Keratinocyte (primary cell): ENCODE measurements around the gene SEBOX. TPM values are rescaled to one million over a fixed set of nuclear protein-coding genes. Genes with fewer than 3 reads are reported as not detected.

Experiments used
- DNase-seq: peaks from one replicate; pipeline ENCODE4 v3.0.0-alpha.2; 2011; ENCODE audit warnings: low read depth, missing footprints, low spot score
- FAIRE-seq: peaks from 2 replicates; lab custom pipeline; 2011; peaks lifted over from hg19 to GRCh38; lab: Jason Lieb, UNC
- H2AFZ ChIP-seq: 2 replicates; pipeline ENCODE4 v1.6.0; 2012; ENCODE audit warnings: low read length, control low read depth, inconsistent platforms; ENCODE audit not compliant: control insufficient read depth
- H3K27ac ChIP-seq: 2 replicates; pipeline ENCODE4 v1.5.1; 2011; ENCODE audit warnings: low read length; ENCODE audit not compliant: control insufficient read depth, insufficient read depth
- H3K27me3 ChIP-seq: 3 replicates; pipeline ENCODE4 v1.6.0; 2011; ENCODE audit warnings: low read length; ENCODE audit not compliant: control insufficient read depth, insufficient read depth; ENCODE audit errors: extremely low read depth
- H3K36me3 ChIP-seq, 2 experiments: 2 replicates in 1 of 2; 3 replicates in 1 of 2; pipeline ENCODE4 v1.5.1; 2011; ENCODE audit warnings: low read length in 2 of 2, mild to moderate bottlenecking in 1 of 2; ENCODE audit not compliant: control insufficient read depth in 2 of 2, insufficient read depth in 2 of 2; ENCODE audit errors: extremely low read depth in 1 of 2
- H3K4me1 ChIP-seq: 3 replicates; pipeline ENCODE4 v1.5.1; 2011; ENCODE audit warnings: low read length; ENCODE audit not compliant: control insufficient read depth, insufficient read depth; ENCODE audit errors: extremely low read depth
- H3K4me2 ChIP-seq: 3 replicates; pipeline ENCODE4 v1.6.0; 2011; ENCODE audit warnings: low read depth, low read length; ENCODE audit not compliant: control insufficient read depth, insufficient read depth; ENCODE audit errors: extremely low read depth
- H3K4me3 ChIP-seq, 3 experiments: fragments of 200-600 bp in 1 of 3; sonication (generic) in 1 of 3; 2 replicates in 2 of 3; 3 replicates in 1 of 3; pipeline ENCODE4 v1.5.1; 2011 to 2016; ENCODE audit warnings: low read length in 3 of 3, mild to moderate bottlenecking in 3 of 3, control low read depth in 2 of 3, inconsistent platforms in 1 of 3, low read depth in 1 of 3, mixed read lengths in 1 of 3, mixed run types in 1 of 3, moderate library complexity in 1 of 3; ENCODE audit not compliant: control insufficient read depth in 2 of 3, insufficient read depth in 2 of 3; ENCODE audit errors: extremely low read depth in 1 of 3
- H3K79me2 ChIP-seq: 2 replicates; pipeline ENCODE4 v1.6.0; 2012; ENCODE audit warnings: low read length; ENCODE audit not compliant: control insufficient read depth, insufficient read depth
- H3K9ac ChIP-seq: 3 replicates; pipeline ENCODE4 v1.6.0; 2011; ENCODE audit warnings: low read length; ENCODE audit not compliant: control insufficient read depth, insufficient read depth; ENCODE audit errors: extremely low read depth
- H3K9me1 ChIP-seq: 3 replicates; pipeline ENCODE4 v1.6.0; 2011; ENCODE audit warnings: low read length; ENCODE audit not compliant: control insufficient read depth, insufficient read depth; ENCODE audit errors: extremely low read depth
- H3K9me3 ChIP-seq: 2 replicates; pipeline ENCODE4 v1.5.1; 2012; ENCODE audit warnings: low read depth, low read length; ENCODE audit not compliant: control insufficient read depth
- H4K20me1 ChIP-seq: 3 replicates; pipeline ENCODE4 v1.6.0; 2011; ENCODE audit warnings: low read length; ENCODE audit not compliant: control insufficient read depth, insufficient read depth; ENCODE audit errors: extremely low read depth
- CTCF ChIP-seq, 3 experiments: IDR thresholded peaks in 1 of 3; conservative IDR thresholded peaks in 1 of 3; optimal IDR thresholded peaks in 1 of 3; 2 replicates in 2 of 3; 3 replicates in 1 of 3; pipeline versions ENCODE3 to v1.5.1; 2011; ENCODE audit warnings: low read length in 3 of 3, mild to moderate bottlenecking in 3 of 3, moderate library complexity in 2 of 3, control low read depth in 1 of 3, inconsistent platforms in 1 of 3; ENCODE audit not compliant: insufficient read depth in 2 of 3; ENCODE audit errors: extremely low read depth in 1 of 3
- EZH2 ChIP-seq: IDR thresholded peaks from one replicate; pipeline ENCODE4 v1.6.1; 2012; ENCODE audit warnings: inconsistent platforms, mild to moderate bottlenecking, low read length, moderate library complexity
- dilution Hi-C: fragments of 300-500 bp; cut with MboI; formaldehyde crosslinking; loops from one replicate; pipeline ENCODE4 v1.7.0; 2020; ENCODE audit warnings: low sequenced_read_pairs; ENCODE audit not compliant: extremely low pct_ligation_motif_present
- polyA plus RNA-seq, 5 experiments: library from polyadenylated mRNA; depleted of rRNA in 3 of 5; stranded (reverse) in 3 of 5; stranded (forward) in 1 of 5; unstranded in 1 of 5; fragments of >200 nt; gene quantifications; 1 replicate in 1 of 5; 2 replicates in 3 of 5; 3 replicates in 1 of 5; pipeline versions ENCODE4 v1.2.1 to v1.2.3, GENCODE V29; 2011 to 2012; ENCODE audit warnings: missing spikeins in 2 of 5, low read depth in 1 of 5, low replicate concordance in 1 of 5

SEBOX gene
- polyA plus RNA-seq, 1 donor (not counting 4 experiments of a cell fraction or from before 2014, with no cell fraction given) = not detected

GRCh38 chr17:28344011-28344410 lies 21.0 kb downstream of the SEBOX start:
- Histone ChIP-seq H3K27me3 (no peaks in the 10 kb centered on the region), H4K20me1 (peaks cover 6% of the 10 kb centered on the region), H3K27ac (no peak overlapping the region), H3K79me2 (peaks cover 21% of the 10 kb centered on the region), H3K9ac (no peak overlapping the region), H3K9me1 (peaks cover 3% of the 10 kb centered on the region), H3K36me3 (peaks cover 66 to 70% of the 10 kb centered on the region in 2 experiments), H3K4me3 (no peak overlapping the region), H3K4me1 (peaks cover 33% of the 10 kb centered on the region), H3K9me3 (no peaks in the 10 kb centered on the region), H2AFZ (no peak overlapping the region), H3K4me2 (no peak overlapping the region)
- dilution Hi-C loops = no loop called here
- no peak for FAIRE-seq
- no peak for DNase-seq
- TF ChIP-seq EZH2 = no peak
- no peak for TF ChIP-seq CTCF (optimal IDR thresholded peaks at IDR 0.05 in 1 of 3, IDR thresholded peaks at IDR 0.05 in 1 of 3, conservative IDR thresholded peaks at IDR 0.05 in 1 of 3; ENCODE audit: extremely low read depth in 1 of 3, insufficient read depth in 2 of 3, low read length in 3 of 3)

DNA sequence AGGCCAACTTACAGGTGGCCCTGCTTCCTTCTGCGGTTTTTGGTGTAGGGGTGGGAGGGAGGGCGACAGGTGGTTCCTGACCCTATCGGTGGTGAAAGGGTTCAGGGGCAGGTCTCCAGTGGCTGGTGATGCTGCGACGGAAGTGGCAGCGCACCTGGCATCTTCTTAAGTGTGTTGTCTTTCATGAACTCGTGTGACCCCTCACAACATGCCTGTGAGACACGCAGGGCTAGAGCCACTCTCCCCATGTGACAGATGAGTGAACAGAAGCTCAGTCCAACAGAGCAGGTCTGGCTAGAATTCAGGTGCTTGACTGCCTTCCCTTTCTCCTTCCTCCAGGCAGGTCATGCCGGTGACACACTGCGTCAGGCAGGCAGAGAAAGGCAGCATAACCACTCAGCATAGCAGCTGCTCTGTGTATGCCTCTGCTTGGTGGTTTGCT lies 21.5 kb downstream of the SEBOX start:
- dilution Hi-C loops = no loop called here

GRCh38 chr17:28342313-28342712 lies 22.7 kb downstream of the SEBOX start:
- dilution Hi-C loops = no loop called here
- H3K79me2 ChIP-seq = peaks cover 37% of the 10 kb centered on the region
- peaks cover 7% of the 10 kb centered on the region for H3K9me1 ChIP-seq
- TF ChIP-seq CTCF (optimal IDR thresholded peaks at IDR 0.05 in 1 of 3, IDR thresholded peaks at IDR 0.05 in 1 of 3, conservative IDR thresholded peaks at IDR 0.05 in 1 of 3; ENCODE audit: extremely low read depth in 1 of 3, insufficient read depth in 2 of 3, low read length in 3 of 3) = no peak
- no peak overlapping the region for H3K9ac ChIP-seq
- no peak overlapping the region for H2AFZ ChIP-seq
- H3K27ac ChIP-seq = no peak overlapping the region
- peaks cover 10% of the 10 kb centered on the region for H4K20me1 ChIP-seq
- no peaks in the 10 kb centered on the region for H3K9me3 ChIP-seq
- no peaks in the 10 kb centered on the region for H3K27me3 ChIP-seq
- no peak overlapping the region for H3K4me3 ChIP-seq
- H3K36me3 ChIP-seq = peaks cover 58 to 59% of the 10 kb centered on the region in 2 experiments
- H3K4me2 ChIP-seq = no peak overlapping the region
- peaks cover 40% of the 10 kb centered on the region for H3K4me1 ChIP-seq
- DNase-seq (no peak), FAIRE-seq (no peak)

More for the DNA sequence above, 21.5 kb downstream of the SEBOX start:
- peaks cover 65 to 66% of the 10 kb centered on the region in 2 experiments for H3K36me3 ChIP-seq
- FAIRE-seq (no peak), DNase-seq (no peak)
- H3K9me3 ChIP-seq = no peaks in the 10 kb centered on the region
- no peak overlapping the region for H3K9ac ChIP-seq
- H3K9me1 ChIP-seq = peaks cover 4% of the 10 kb centered on the region
- H3K27ac ChIP-seq = no peak overlapping the region
- no peak overlapping the region for H2AFZ ChIP-seq
- H3K4me3 ChIP-seq = no peak overlapping the region
- peaks cover 36% of the 10 kb centered on the region for H3K4me1 ChIP-seq
- H3K79me2 ChIP-seq = peaks cover 25% of the 10 kb centered on the region
- H3K4me2 ChIP-seq = no peak overlapping the region
- H4K20me1 ChIP-seq = peaks cover 9% of the 10 kb centered on the region
- H3K27me3 ChIP-seq = no peaks in the 10 kb centered on the region
- no peak for TF ChIP-seq EZH2
